H1 (cell line): ENCODE data around the gene UGT3A1.

Source experiments
- BACH1 ChIP-seq: IDR thresholded peaks from 2 replicates; pipeline ENCODE4 v1.6.1; 2012; ENCODE audit warnings: low read length, improper control_type of control experiment
- EZH2 ChIP-seq: fragments of 200-600 bp; sonication (generic); IDR thresholded peaks from 2 replicates; pipeline ENCODE4 v1.7.1; 2012; ENCODE audit warnings: low read depth, mild to moderate bottlenecking, moderate library complexity, low read length, inconsistent platforms; ENCODE audit not compliant: severe bottlenecking
- TF ChIP-seq, protein P1 (sequence below): IDR thresholded peaks from 2 replicates; pipeline ENCODE4 v1.6.1; 2012; ENCODE audit warnings: inconsistent platforms

DNA sequence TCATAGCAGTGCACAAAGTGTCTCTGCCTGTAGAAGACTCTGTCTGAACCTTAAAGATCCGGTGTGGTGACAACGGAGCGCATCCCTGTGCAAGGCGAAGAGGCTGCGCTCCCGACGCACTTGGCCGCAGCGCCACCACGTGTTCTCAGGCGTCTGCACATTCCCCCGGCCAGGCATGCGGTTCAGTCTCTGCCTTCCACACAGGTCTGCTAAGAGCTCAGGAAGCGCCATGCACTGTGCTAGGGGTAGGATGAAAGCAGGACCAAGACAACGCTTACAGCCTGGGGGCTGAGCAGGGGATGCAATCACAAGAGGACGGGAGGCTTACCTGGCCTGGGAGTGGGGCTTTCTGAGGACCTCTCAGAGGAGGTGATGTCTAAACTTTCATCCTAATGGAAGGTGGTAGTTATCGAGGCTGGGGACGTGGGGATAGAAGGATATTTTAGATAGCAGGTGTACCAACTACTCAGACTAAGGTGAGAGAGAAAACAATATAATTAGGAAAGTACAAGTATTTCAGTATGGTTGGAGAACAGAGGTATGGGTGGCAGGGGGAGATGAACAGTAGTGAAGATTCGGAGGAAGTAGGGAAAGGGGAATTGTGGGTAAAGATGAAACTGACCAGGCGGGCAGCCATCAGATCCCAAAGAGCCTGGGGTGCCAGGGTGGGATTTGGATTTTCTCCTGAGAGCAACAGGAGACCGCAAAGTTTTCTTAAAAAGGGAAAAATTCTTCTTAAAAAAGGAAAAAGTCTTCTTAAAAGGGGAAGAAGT is 66.1 kb downstream of the UGT3A1 start:
- TF ChIP-seq, protein P1, sequence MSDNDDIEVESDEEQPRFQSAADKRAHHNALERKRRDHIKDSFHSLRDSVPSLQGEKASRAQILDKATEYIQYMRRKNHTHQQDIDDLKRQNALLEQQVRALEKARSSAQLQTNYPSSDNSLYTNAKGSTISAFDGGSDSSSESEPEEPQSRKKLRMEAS = peak; percentile 96
- no peak for TF ChIP-seq EZH2
- no peak for TF ChIP-seq BACH1
